Calu3 (cell line): ENCODE measurements around the gene PNPLA7. TPM values are rescaled to one million over a fixed set of nuclear protein-coding genes. Genes with fewer than 3 reads are reported as not detected.

Source experiments
- BruUV-seq: library from RNA; stranded (reverse); fragments of 400-500 nt; replicated peaks from 2 replicates; lab custom pipeline; 2021; lab: Mats Ljungman, UMichigan
- CTCF ChIA-PET: fragments of 300-600 bp; sonication (Branson Sonifier 250); formaldehyde crosslinking; loops from one replicate; lab custom pipeline; 2022; ENCODE audit warnings: antibody characterized with exemption; lab: Charles Lee
- DNase-seq: peaks from one replicate; pipeline ENCODE4 v3.0.0; 2022
- H3K27ac Mint-ChIP-seq: one replicate; pipeline ENCODE4 v1.8.0; 2022; ENCODE audit warnings: mixed read lengths; ENCODE audit not compliant: unreplicated experiment
- H3K27me3 Mint-ChIP-seq: one replicate; pipeline ENCODE4 v1.8.0; 2022; ENCODE audit warnings: mixed read lengths; ENCODE audit not compliant: unreplicated experiment
- H3K36me3 Mint-ChIP-seq: one replicate; pipeline ENCODE4 v1.8.0; 2022; ENCODE audit warnings: mild to moderate bottlenecking, moderate library complexity, mixed read lengths; ENCODE audit not compliant: insufficient read depth, unreplicated experiment
- H3K4me1 Mint-ChIP-seq: one replicate; pipeline ENCODE4 v1.8.0; 2022; ENCODE audit warnings: mild to moderate bottlenecking, low read depth, mixed read lengths; ENCODE audit not compliant: unreplicated experiment
- H3K4me3 Mint-ChIP-seq: one replicate; pipeline ENCODE4 v1.8.0; 2022; ENCODE audit warnings: mild to moderate bottlenecking, low read depth, moderate library complexity, mixed read lengths; ENCODE audit not compliant: unreplicated experiment
- H3K9me3 Mint-ChIP-seq: one replicate; pipeline ENCODE4 v1.8.0; 2022; ENCODE audit warnings: low read depth, mixed read lengths; ENCODE audit not compliant: unreplicated experiment
- intact Hi-C: fragments of 100-400 bp; cut with micrococcal nuclease; formaldehyde crosslinking; loops from one replicate; pipeline ENCODE4 v1.10.0; 2022; ENCODE audit not compliant: unreplicated experiment
- total RNA-seq: library from RNA; stranded (reverse); gene quantifications from 2 replicates; pipeline ENCODE4 v1.2.3, GENCODE V29; 2022
- TF ChIP-seq, protein P1 (sequence below): fragments of 200-600 bp; IDR thresholded peaks from one replicate; pipeline ENCODE4 v1.8.0; 2022; ENCODE audit warnings: antibody characterized with exemption; ENCODE audit not compliant: unreplicated experiment

PNPLA7 gene
- total RNA-seq, 1 experiment from 2014 or later, result 1.8 TPM

DNA sequence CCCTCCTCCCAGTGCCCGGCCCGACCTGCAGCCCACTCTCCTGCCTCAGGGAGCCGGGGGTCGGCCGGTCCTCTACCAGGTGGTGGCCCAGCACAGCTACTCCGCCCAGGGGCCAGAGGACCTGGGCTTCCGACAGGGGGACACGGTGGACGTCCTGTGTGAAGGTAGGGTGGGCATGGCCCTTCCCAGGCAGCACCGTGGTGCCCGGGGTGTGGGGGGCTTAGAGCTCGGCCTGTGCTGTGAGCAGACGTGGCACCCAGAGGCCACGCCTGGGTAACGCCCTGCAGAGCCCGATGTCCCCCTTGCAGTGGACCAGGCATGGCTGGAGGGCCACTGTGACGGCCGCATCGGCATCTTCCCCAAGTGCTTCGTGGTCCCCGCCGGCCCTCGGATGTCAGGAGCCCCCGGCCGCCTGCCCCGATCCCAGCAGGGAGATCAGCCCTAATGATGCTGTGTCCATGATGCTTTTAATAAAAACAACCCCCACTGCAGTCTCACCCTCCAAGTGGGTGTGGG, 116.2 kb downstream of the PNPLA7 start:
- H3K4me3 Mint-ChIP-seq, result no peak overlapping the region
- no TSS peak for BruUV-seq
- DNase-seq, result no peak
- no peaks in the 10 kb centered on the region for H3K27me3 Mint-ChIP-seq
- H3K27ac Mint-ChIP-seq, result no peak overlapping the region
- peaks cover 10% of the 10 kb centered on the region for H3K36me3 Mint-ChIP-seq
- no peaks in the 10 kb centered on the region for H3K9me3 Mint-ChIP-seq
- H3K4me1 Mint-ChIP-seq, result no peaks in the 10 kb centered on the region
- CTCF ChIA-PET, result no interaction called here
- intact Hi-C loops, result no loop called here
- TF ChIP-seq, protein P1, sequence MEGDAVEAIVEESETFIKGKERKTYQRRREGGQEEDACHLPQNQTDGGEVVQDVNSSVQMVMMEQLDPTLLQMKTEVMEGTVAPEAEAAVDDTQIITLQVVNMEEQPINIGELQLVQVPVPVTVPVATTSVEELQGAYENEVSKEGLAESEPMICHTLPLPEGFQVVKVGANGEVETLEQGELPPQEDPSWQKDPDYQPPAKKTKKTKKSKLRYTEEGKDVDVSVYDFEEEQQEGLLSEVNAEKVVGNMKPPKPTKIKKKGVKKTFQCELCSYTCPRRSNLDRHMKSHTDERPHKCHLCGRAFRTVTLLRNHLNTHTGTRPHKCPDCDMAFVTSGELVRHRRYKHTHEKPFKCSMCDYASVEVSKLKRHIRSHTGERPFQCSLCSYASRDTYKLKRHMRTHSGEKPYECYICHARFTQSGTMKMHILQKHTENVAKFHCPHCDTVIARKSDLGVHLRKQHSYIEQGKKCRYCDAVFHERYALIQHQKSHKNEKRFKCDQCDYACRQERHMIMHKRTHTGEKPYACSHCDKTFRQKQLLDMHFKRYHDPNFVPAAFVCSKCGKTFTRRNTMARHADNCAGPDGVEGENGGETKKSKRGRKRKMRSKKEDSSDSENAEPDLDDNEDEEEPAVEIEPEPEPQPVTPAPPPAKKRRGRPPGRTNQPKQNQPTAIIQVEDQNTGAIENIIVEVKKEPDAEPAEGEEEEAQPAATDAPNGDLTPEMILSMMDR, result no peak

DNA sequence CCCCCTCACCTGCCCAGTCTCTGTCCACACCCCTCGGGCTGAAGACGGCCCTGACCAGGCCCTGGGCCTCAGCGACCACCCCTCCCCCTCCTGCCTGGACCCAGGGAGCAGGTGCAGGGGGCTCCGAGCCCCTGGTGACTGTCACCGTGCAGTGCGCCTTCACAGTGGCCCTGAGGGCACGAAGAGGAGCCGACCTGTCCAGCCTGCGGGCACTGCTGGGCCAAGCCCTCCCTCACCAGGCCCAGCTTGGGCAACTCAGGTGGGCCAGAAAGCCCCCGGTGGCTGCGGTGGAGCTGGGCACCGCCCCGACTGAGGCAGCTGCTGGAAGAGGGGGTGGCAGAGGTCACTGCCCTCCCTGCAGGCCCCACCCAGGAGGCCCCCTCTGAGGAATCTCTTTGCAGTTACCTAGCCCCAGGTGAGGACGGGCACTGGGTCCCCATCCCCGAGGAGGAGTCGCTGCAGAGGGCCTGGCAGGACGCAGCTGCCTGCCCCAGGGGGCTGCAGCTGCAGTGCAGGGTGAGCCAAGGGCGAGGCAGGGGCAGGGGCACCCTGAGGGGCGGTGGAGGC, 116.8 kb downstream of the PNPLA7 start:
- CTCF ChIA-PET, result interaction anchor here (0.6 kb wide), 1 partner anchor 20 kb away, joined by 3 read pairs; no protein-coding TSS in a partner anchor
- Mint-ChIP-seq H3K27me3 (no peaks in the 10 kb centered on the region), H3K9me3 (no peaks in the 10 kb centered on the region), H3K4me1 (no peaks in the 10 kb centered on the region), H3K36me3 (peaks cover 10% of the 10 kb centered on the region), H3K27ac (no peak overlapping the region), H3K4me3 (no peak overlapping the region)
- intact Hi-C loops, result no loop called here
- no TSS peak for BruUV-seq
- TF ChIP-seq, protein P1, result no peak
- no peak for DNase-seq

DNA sequence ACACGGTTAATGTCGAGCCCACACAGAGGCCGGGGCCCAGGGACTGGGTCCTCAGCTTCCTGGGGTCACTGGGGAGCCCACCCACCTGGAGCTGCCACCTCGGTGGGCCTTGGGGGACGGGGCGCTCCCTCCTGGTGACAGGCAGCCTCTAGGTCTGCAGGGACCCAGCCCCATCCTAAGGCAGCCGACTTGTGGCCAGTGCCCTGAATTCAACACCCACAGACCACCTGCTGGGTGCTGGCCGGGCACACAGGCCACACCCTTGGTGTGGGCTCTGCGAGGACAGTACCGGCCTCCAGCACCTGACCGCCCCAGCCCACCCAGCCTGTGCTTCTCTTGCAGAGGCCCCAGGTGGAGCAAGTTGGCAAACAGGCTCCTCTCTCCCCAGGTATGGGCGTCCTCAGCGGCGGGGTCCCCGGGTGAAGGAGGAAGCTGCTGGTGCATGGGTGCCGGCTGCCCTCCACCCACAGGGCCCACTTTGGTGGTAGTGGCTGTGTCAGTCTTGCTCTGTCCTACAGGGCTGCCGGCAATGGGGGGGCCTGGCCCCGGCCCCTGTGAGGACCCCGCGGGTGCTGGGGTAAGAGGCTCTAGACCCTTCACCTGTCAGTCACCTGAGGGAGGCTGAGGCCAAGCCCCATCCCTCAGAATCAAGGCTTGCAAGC, 117.4 kb downstream of the PNPLA7 start:
- Mint-ChIP-seq H3K9me3 (no peaks in the 10 kb centered on the region), H3K36me3 (peaks cover 10% of the 10 kb centered on the region)
- DNase-seq, result no peak

DNA sequence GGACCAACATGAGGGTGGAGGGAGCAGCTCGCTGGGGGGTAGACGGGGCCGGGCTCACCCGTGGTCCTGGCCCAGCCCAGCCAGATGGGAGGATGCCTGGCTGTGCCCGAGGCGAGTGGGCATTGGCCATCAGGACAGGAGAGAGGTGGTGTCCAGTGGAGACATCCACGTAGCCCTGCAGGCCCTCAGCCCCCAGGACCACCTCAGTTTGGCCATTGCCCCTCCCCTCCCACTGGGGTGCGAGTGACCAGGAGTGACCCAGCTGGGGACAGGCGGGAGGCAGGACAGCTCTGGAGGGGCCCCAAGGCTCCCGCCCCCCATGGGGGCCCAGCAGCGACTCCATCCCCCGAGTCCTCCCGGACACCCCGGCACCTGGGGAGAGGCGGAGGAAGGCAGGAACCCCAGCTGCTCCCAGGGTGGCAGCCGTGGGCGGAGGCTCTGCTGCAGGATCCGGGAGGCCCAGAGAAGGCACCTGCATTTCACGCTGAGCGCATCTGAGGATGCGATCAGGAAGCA, 118.7 kb downstream of the PNPLA7 start:
- CTCF ChIA-PET, result no interaction called here
- no TSS peak for BruUV-seq
- H3K9me3 Mint-ChIP-seq, result no peaks in the 10 kb centered on the region
- no peak for DNase-seq
- TF ChIP-seq, protein P1, result no peak
- H3K36me3 Mint-ChIP-seq, result peaks cover 10% of the 10 kb centered on the region
- no peaks in the 10 kb centered on the region for H3K4me1 Mint-ChIP-seq
- H3K27ac Mint-ChIP-seq, result no peak overlapping the region
- no peak overlapping the region for H3K4me3 Mint-ChIP-seq
- intact Hi-C loops, result no loop called here
- H3K27me3 Mint-ChIP-seq, result no peaks in the 10 kb centered on the region

More for the DNA sequence above, 117.4 kb downstream of the PNPLA7 start:
- no peak overlapping the region for H3K27ac Mint-ChIP-seq
- intact Hi-C loops, result no loop called here
- no peaks in the 10 kb centered on the region for H3K4me1 Mint-ChIP-seq
- no peak overlapping the region for H3K4me3 Mint-ChIP-seq
- H3K27me3 Mint-ChIP-seq, result no peaks in the 10 kb centered on the region
- no TSS peak for BruUV-seq
- CTCF ChIA-PET, result interaction anchor here (0.6 kb wide), 1 partner anchor 19 kb away, joined by 3 read pairs; no protein-coding TSS in a partner anchor
- TF ChIP-seq, protein P1, result no peak
